GM19397 (cell line): Measurements from ENCODE around the gene DBN1.
A peak's percentile ranks its signal among the peaks of the same experiment; 100 is the strongest.

Experiments used
- ATAC-seq: cut with Tn5 transposase; IDR thresholded peaks from one replicate; pipeline ENCODE4 v1.9.1; 2021; ENCODE audit warnings: mild to moderate bottlenecking, moderate library complexity; ENCODE audit not compliant: unreplicated experiment

Gene DBN1

DNA sequence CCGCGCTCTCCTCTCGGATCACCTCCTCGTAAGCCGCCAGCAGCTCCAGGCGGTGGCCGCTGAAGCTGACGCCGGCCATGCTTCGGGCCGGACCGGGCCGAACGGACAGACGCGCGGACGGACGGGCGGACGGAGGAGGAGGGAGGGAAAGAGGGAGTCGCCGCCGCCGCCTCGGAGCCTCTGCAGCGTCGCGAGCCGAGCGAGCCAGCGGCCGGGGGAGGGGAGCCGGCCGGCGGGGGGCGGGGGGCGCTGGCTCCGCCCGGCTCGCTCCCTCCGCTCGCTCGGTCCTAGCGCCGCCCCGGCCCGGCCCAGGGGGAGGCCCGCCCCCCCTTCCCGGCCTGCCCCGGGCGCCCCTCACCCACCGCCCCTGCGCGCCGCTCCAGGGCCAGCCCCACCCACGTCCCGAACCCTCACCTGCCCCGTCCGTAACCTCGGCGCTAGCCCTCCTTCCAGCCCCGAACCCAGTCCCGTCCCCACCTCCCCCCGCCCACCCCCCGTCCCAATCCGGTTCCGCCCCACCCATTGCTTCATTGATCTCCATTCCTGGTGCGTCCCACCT, at the start of gene DBN1:
Gene DBN1 (minus strand): TSS at position 192 of the 559 bp plus-strand sequence. CDS start 113 bp downstream, at position 79.
- peak; percentile 45 for ATAC-seq

DNA sequence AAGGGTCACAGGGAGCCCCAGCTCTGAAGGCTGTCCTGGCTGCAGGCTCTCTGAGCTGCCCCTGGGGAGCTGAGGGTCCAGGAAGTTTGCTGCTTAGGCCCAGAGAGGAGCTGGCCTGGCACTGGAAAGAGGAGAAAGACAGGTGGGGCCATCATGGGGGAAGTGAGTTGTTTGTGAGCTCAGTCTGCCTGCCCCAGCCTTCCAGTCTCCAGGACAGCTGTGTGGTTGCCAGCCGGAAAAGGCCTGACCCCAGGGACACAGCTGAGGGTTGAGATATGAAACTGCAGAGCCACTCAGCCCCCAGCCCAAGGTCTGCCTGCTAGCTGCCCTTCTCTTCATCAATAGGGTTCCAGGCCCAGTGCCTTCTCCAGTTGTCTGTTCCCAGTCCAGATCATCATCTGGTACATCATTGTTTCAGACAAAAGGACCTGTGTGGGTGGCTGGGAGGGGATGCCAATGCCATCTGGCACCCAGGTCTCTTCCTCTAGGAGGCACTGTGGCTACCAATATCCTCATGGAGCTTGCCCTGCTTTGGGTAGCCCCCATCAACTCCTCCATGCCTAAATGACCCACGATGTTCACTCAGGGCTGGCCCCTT, 47.6 kb upstream of the DBN1 start:
- no peak for ATAC-seq

DNA sequence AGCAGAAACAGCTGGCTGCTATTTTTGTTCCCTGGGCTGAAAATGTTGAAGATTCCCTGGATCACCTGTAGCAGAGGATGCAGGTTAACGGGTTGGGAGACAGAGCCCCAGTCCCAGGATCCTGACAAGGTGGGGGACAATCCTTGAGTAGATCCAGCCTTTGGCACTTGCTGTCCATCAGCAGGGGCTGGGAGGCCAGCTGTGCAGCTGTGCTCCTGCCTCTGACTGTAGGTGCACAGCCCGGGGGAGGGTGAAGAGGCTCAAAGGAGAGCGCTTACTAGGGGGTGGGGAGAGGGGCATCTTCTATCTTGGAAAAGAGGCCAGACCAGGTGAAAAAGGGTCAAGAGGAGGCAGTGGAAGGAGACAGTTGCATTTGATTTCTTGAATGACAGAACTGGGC, 46.8 kb upstream of the DBN1 start:
- ATAC-seq = no peak

DNA sequence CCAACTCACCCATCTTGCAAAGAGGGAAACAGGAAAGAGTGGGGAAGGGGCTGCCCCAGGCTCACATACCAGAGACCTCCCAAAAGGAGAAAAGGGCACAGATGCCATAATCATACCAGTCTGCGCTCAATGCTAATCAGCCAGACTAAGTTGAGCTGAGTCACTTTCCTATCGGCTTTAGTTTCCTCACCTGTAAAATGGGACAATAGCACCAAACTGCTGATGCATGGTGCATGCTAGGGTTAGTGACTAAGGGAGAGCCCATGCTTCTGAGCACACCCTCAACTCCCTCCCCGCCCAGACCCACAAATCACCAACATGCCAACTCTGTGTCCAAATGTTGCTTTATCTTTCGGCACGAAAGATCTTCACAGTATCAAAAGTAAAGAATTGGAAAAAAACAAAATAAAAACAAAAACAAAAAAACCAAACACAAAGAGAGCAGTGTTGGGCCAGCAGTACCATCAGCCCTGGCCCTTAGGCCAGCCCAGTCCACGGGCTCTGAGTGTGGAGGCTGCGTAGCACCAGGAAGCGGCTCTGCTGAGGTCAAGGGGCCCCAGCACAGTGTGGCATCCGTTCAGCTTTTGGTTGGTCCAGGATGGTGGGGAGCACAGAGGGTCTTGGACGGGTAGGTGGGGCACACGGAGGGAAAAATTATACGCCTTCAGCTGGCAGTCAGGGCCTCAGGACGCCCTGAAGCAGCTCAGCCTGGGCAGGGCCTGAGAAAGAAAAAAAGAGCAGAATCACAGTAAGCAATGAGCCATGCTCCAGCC, 46.2 kb upstream of the DBN1 start:
- no peak for ATAC-seq

DNA sequence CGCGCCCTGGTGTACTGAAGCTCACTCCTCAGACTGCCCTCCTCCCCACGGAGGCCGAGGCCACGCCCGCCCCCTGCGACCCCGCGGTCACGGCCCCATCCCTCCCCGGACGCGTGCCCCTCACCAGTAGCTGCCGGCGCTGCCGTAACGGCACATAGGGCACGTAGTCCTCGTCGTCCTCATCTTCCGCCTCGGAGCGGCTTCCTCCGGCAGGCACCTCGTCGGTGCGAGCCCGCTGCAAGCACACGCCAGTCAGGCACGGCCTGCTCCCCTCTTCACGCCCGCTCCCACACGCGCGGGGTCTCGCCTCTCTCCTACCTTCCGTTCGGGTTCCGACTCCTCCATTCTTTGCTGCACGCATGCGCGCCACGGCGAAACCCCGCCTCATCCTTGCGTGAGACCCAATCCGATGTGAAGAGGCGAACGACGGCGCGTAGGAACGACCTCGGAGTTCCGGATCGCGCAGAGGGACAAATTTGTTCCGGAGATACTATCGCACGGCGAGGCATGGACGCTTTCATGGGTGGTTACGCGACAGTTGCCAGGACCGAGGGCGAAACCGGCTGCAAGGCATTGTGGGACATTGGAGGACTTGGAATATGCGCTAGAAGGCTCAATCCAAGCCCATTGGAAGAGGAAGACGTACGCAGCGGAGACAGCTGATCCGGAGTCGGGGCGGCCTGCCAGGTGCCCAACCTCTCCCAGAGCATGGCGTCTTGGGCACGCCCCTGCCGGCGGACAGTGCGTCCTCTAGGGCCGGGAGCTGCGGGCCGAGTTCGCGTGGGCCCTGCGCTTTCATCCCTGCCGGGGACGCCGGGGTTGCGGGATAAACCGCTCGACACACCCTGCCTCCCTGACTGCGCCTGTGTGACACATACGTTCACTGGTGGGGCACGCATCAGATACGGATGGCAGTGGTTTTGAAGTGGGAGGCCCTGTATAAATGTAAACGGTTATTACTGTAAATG, 43.5 kb upstream of the DBN1 start, which contains the start of gene DDX41:
Gene DDX41 (minus strand): TSS at position 361 of the 968 bp plus-strand sequence. CDS start 16 bp downstream, at position 345.
- peak; percentile 81 for ATAC-seq

DNA sequence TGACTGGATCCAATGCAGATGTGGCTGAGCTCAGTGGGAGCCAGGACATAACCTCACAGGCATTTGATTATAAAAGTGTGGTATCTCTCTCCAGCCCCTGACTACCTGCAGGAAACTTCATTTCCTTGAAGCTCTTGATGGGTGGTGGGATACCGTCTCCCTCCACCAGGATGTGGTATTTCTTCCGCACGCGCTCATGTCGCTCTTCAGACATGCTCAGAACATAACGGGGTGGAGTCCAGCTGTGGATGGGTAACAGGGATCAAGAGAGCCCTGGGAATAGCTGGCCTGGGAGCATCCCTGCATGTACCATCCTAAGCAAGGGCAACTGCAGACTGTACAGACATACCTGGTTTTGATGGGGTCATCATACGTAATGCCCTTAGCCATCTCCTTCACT, 42.1 kb upstream of the DBN1 start:
- no peak for ATAC-seq

DNA sequence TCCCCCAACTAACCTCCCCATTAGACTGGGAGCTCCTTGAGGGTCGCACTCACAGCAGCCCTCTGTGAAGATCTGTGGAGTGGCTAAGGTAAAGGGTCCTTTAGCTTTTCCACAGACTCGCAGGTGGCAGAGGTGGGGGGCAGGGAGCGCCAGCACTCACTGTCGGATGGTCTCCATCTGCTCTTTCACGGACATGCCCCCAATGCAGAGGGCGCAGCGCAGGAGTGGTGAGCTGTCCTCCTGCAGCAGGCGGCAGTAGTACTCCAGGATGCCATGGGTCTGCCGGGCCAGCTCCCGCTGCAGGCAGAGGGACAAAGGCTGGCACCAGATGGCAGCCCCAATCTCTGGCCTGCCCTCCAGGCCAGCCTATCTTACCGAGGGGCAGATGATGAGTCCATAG, 41.1 kb upstream of the DBN1 start:
- no peak for ATAC-seq

DNA sequence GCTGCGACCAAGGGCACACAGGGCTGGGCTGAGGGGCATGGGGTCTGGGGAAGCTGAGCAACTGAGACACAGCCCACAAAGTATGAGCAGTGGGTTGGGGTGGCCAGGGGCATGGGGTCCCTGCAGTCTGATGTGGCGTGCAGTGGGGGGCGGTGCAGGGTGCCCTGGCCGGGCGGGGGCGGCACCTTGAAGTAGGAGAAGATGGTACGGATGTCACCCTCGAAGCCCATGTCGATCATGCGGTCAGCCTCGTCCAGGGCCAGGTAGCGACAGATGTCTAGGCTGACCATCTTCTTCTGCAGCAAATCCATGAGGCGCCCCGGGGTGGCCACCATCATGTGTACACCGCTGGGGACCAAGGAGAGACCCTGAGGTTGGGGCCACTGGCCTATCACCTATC, 40.1 kb upstream of the DBN1 start:
- ATAC-seq = no peak

DNA sequence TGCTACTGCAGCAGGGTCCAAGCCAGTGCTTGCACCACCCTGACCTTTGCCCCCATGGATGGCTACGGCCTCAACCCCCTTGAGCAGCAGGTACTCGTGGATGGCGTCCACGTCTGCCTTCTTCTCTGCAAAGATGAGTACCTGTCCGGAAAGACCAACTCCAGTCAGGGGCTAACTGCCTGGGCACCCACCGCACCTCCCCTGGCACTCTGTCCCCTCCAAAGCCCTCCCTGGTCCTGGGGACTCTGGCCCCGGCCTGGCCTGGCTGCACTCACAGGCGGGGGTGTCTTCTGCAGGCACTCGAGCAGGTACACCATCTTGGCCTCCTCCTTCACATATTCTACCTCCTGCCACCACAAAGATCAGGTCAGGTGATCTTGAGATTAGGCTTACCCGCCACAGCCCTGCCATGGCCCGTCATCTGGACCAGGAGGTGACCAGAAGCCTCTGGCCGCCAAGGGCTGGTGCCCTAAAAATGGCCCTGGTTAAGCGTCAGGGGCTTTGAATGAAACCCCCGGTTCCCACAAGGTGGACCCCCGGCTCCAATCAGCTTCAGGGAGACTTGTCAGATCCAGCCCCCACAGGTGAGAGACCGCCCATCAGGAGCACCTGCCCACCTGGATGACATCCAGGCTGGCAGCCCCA, 39.4 kb upstream of the DBN1 start:
- ATAC-seq = no peak

DNA sequence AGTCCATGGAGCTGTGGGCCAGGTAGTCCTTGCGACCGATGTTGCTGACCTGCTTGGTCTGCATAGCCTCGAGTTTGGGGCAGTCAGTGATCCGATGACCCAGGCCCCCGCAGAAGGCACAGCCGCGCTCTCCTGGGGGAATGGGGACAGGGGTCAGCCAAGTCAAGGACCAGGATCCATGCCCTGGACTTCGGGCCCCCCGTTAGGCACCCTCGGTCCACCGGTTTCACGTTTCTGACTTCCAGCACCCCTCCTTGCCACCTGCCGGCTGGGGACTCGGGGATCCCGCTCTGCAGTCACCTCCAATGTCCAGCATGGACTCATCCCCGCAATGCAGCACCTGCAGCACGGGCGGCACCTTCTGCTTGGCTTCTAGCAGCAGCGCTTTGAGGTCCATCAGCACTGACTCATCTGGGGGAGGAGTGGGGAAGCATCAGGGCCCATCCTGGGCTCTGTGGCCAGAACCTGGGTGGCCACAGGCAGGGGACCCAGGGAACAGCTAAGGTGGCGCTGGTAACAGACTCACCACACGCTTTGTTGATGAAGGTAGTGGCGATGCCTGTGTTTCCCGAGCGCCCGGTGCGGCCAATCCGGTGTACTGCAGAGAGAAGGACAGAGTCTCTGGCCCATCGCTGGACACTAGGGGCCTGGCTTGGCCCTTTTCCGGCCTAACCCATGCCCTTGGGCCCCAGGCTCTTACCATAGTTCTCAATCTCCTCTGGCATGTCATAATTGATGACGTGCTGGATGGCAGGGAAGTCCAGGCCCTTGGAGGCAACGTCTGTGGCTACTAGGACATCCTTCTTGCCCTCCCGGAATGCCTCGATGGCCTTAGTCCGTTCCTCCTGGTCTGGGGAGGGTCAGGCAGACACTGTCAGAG, 38.6 kb upstream of the DBN1 start:
- no peak for ATAC-seq

DNA sequence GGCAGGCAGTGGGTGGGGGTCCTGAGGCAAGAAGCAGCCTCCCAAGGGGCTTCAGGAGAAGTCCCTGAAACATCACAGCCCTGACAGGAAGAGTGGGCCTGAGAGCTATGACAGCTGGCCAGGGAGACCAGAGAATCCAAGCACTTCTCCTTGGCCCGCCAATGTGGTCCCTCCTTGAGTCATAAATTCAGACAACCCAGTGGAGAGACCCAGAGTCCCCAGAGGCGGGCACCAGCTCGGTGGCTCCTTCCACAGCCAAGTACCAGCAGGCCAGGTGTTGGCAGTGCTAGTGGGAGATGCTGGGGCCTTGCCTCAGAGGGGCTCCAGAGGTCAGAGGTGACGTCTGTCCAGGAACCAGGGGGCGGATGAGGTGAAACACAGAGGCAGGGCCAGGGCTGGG, 37.7 kb upstream of the DBN1 start:
- no peak for ATAC-seq

DNA sequence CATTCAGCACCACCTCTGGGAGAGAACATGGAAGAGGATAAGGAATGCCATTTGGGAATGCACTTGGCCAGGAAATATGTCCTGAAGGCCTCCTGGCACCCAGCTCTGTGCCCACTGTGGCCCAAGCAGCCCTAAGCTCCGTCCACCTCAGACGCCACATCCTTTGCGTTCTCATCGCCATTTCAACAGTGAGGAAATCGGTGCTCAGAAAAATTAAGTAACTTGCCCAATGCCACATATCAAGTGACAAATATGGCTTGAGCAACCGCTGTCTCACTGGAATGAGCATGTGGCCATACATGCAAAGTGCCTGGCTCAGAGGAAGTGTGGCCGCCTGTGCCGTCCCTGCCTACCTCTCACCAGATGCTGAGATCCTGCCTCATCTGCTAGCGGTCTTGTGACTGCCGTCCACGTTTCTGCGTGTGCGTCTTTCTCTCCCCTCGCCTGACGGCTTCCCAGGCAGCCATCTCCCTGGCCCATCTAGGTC, 37.2 kb upstream of the DBN1 start:
- ATAC-seq = peak; percentile 36

DNA sequence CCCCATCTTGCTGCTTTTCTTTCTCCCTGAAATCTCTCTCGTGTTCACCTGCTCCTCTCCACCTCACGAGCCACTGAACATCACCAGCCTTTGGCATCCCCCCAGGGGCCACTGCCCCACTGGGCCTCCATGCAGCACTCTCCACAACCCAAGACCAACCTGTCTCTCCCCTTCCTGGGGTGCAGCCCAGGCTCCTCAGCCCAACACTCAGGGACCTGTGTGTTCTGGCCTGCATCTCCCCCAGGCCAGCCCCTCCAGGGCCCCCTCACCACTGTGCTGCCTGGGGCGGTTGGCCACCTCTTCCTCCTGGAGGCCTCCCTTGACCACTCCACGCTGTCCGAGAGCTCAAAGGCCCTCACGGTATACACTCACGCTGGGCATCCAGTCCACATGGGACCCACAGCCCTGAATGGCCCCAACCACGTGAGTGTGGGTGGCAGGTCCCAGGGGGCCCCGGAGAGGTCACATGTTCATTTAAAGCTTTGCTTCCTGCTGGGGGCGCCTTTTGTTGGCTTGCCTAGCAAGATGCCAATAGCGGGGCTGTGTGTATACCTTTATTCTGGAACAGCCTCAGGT, 36.6 kb upstream of the DBN1 start:
- ATAC-seq = peak; percentile 27

DNA sequence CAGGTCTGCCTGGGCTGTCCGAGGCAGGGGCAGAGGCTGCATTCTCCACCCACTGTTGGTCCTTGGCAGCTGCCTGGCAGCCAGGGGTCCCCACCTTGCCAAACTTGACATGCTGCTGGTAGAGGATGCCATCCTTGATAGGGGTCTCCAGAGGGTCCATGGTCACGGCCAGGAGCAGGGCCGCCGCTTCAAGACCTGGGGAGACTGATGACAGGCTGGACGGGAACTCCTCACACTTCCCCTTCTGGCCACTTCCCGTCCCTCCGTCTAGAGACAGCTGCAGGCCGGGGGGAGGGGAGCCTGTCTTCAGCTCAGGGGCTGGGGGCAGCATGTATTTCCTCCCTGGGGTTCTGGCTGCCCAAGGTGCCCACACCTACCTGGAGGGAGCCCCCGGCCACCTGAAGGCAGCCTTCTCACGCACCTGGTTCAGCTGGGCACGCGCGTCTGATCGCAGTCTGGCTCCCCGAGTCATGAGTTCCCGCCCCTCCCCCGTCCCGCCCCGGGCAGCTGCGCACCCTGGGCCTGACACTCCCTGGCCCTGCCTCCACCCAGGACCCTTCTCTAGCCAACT, 36.0 kb upstream of the DBN1 start, which contains the start of gene DOK3:
Gene DOK3 (minus strand): TSS at position 446 of the 571 bp plus-strand sequence. CDS start 286 bp downstream, at position 160.
- ATAC-seq = peak; percentile 25

DNA sequence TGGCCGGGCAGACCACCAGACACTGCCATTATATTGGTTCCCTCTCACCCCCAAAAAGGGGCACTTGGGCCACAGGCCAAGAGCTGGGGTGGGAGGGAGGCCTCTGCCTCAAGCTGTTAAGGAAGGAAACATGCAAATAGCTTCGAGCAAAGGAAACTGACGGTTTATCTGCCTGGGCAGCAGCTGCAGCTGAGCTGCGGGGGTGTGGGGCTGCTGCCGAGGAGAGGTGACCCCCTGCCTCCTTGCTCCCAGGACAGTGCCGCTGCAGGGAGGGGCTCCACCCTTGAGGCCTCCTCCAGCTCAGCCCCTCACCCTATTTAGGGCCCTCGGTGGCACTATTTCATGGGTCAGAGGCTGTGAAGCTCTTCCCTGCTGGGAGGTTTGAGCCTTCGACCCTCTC, 35.4 kb upstream of the DBN1 start:
- ATAC-seq = no peak

DNA sequence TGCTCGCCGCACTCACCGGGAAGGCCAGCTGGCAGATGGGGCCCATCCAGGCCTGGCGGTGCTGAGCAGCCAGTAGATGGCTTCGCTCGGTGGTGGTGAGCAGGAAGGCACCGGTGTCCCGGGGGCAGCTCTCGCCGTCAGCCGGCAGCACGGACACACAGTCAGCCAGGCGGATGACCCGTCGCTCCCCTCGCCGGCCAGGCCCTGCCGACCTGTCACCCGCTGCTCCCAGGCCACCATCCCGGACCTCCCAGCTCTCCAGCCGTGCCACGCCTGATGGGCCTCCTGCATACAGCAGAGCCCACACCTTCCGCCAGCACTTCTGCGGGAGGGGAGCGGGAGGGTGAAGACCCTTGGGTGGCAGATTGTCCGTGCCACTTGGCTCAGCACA, 34.8 kb upstream of the DBN1 start:
- ATAC-seq = no peak

DNA sequence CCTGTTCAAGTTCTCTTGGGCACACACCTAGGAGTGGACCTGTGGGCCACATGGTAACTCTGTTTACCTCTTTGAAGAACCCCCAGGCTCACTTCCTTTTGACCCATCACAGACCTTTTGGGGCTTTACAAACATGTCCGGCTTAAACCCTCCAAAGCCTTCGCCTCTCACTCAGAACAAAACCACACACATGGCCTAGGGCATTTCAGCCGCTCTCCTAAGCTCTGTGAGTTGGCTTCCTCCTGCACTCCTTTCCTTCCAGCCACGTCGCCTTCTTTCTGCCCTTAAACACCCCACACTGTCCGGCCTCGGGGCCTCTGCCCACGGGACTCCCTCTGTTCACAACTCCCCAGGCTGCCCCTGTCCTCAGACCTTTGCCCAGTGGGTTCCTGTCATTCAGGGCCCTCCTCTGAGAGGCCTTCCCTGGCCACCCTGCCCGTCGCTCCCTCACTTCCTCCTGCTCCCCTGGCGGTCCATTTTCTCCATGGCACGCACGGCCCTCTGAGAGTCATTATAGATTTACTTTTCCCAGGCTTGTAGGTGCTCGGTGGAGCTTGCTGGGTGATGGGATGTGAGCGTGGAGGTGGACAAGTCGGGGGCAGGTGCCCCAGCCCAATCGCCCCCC, 34.3 kb upstream of the DBN1 start:
- no peak for ATAC-seq

DNA sequence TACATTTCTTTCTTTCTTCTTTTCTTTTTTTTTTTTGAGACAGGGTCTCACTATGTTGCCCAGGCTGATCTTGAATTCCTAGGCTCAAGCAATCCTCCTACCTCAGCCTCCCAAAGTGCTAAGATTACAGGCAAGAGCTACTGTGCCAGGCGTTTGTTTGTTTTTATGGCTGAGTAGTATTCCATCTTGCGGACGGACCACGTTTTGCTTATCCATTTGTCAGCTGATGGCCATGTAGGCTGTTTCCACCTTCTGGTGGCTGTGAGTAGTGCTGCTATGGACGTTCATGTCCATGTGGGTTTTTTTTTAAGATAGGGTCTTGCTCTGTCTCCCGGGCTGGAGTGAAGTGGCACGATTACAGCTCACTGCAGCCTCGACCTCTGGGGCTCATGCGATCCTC, 33.7 kb upstream of the DBN1 start:
- ATAC-seq = no peak
